GM10266 (cell line): ENCODE results near the gene ISYNA1.

Experiments
- DNase-seq: peaks from one replicate; pipeline ENCODE4 v3.0.0; 2012; ENCODE audit errors: extremely low spot score
- CTCF ChIP-seq: IDR thresholded peaks from 2 replicates; pipeline ENCODE4 v1.5.1; 2012; ENCODE audit warnings: mild to moderate bottlenecking, low read depth; ENCODE audit not compliant: control insufficient read depth, insufficient read depth; ENCODE audit errors: missing control alignments

ISYNA1 gene

GRCh38 chr19:18466354-18466753 lies 28.4 kb upstream of the ISYNA1 start:
- TF ChIP-seq CTCF: no peak
- DNase-seq: no peak

- no peak for DNase-seq
- TF ChIP-seq CTCF: no peak
Observed at GRCh38 chr19:18465964-18466339, 28.0 kb upstream of the ISYNA1 start.

- DNase-seq: no peak
- TF ChIP-seq CTCF: no peak
Observed at GRCh38 chr19:18465214-18465963, 27.5 kb upstream of the ISYNA1 start.

GRCh38 chr19:18464646-18465045 lies 26.7 kb upstream of the ISYNA1 start:
- DNase-seq: no peak
- TF ChIP-seq CTCF: no peak

- no peak for DNase-seq
- no peak for TF ChIP-seq CTCF
Observed at GRCh38 chr19:18461471-18461870, 23.5 kb upstream of the ISYNA1 start.

- TF ChIP-seq CTCF: no peak
- DNase-seq: no peak
Observed at GRCh38 chr19:18460900-18461299, 23.0 kb upstream of the ISYNA1 start.

GRCh38 chr19:18457483-18458331 lies 19.8 kb upstream of the ISYNA1 start:
- DNase-seq: no peak
- TF ChIP-seq CTCF: no peak
